ENCODE measurements around the gene MTMR3.
"Not testable (repeated sequence)": the region's sequence is repeated elsewhere in the genome, so short reads cannot be mapped to it uniquely, and the experiment has no call there.

Gene MTMR3

GRCh38 chr22:29883045-29883774, at the start of gene MTMR3:
Gene MTMR3 (plus strand): TSS chr22:29883174. CDS start chr22:29971060, 87,886 bp downstream.
- H3K27ac Mint-ChIP-seq = peak within 1 kb of the TSS; percentile 88
- H3K36me3 Mint-ChIP-seq = no peaks in the 10 kb centered on the region
- DNase-seq (ENCODE audit: low spot score in 2 of 2) (peak; percentile 96 to 98), ATAC-seq (peak; percentile 92)
- H3K9me3 Mint-ChIP-seq = no peaks in the 10 kb centered on the region
- peaks cover 8% of the 10 kb centered on the region for H3K4me1 Mint-ChIP-seq
- peak within 1 kb of the TSS; percentile 81 for H3K4me3 Mint-ChIP-seq

GRCh38 chr22:29833392-29833965, 49.5 kb upstream of the MTMR3 start:
- no peak for ATAC-seq
- Mint-ChIP-seq H3K9me3 (no peaks in the 10 kb centered on the region), H3K36me3 (peaks cover 64% of the 10 kb centered on the region), H3K27ac (peak overlapping the region; percentile 50), H3K4me1 (peaks cover 43% of the 10 kb centered on the region), H3K4me3 (no peak overlapping the region)
- DNase-seq (ENCODE audit: low spot score in 2 of 2) = no peak

- no peak for ATAC-seq
- Mint-ChIP-seq H3K36me3 (peaks cover 61% of the 10 kb centered on the region), H3K4me3 (no peak overlapping the region), H3K4me1 (peaks cover 49% of the 10 kb centered on the region), H3K9me3 (no peaks in the 10 kb centered on the region), H3K27ac (no peak overlapping the region)
- DNase-seq (ENCODE audit: low spot score in 2 of 2) = no peak
These were observed 48.9 kb upstream of the MTMR3 start for GRCh38 chr22:29834046-29834445.

- H3K27ac Mint-ChIP-seq = peak overlapping the region; percentile 8
- DNase-seq (ENCODE audit: low spot score in 2 of 2); H3K9me3 Mint-ChIP-seq; ATAC-seq: not testable (repeated sequence)
- peak overlapping the region; percentile 84 for H3K4me3 Mint-ChIP-seq
- H3K4me1 Mint-ChIP-seq = peaks cover 46% of the 10 kb centered on the region
- H3K36me3 Mint-ChIP-seq = peaks cover 40% of the 10 kb centered on the region
These were observed 46.1 kb upstream of the MTMR3 start for GRCh38 chr22:29836791-29837370.

GRCh38 chr22:29837741-29838598, 45.0 kb upstream of the MTMR3 start, which contains the start of gene ASCC2:
Gene ASCC2 (minus strand): TSS chr22:29838274. CDS start chr22:29832325, 5,949 bp downstream.
- peaks cover 45% of the 10 kb centered on the region for H3K4me1 Mint-ChIP-seq
- H3K4me3 Mint-ChIP-seq = peak within 1 kb of the TSS; percentile 84
- H3K27ac Mint-ChIP-seq = peak within 1 kb of the TSS; percentile 89
- H3K9me3 Mint-ChIP-seq = no peaks in the 10 kb centered on the region
- peak; percentile 96 for ATAC-seq
- peaks cover 29% of the 10 kb centered on the region for H3K36me3 Mint-ChIP-seq
- DNase-seq (ENCODE audit: low spot score in 2 of 2) = peak; percentile 95 to 99

GRCh38 chr22:29838599-29838956, 44.4 kb upstream of the MTMR3 start:
- ATAC-seq = peak; percentile 19
- Mint-ChIP-seq H3K9me3 (no peaks in the 10 kb centered on the region), H3K4me3 (peak overlapping the region; percentile 84), H3K4me1 (peaks cover 40% of the 10 kb centered on the region), H3K36me3 (peaks cover 23% of the 10 kb centered on the region), H3K27ac (peak overlapping the region; percentile 89)
- DNase-seq (ENCODE audit: low spot score in 2 of 2) = no peak

- ATAC-seq = no peak
- H3K36me3 Mint-ChIP-seq = peaks cover 18% of the 10 kb centered on the region
These were observed 43.9 kb upstream of the MTMR3 start for GRCh38 chr22:29839039-29839438.

GRCh38 chr22:29840498-29840897, 42.5 kb upstream of the MTMR3 start:
- no peak for DNase-seq (ENCODE audit: low spot score in 2 of 2)
- ATAC-seq = no peak

More at GRCh38 chr22:29839039-29839438, 43.9 kb upstream of the MTMR3 start:
- Mint-ChIP-seq H3K4me1 (peaks cover 38% of the 10 kb centered on the region), H3K9me3 (no peaks in the 10 kb centered on the region), H3K4me3 (peak overlapping the region; percentile 84), H3K27ac (no peak overlapping the region)
- DNase-seq (ENCODE audit: low spot score in 2 of 2) = no peak

GRCh38 chr22:29842172-29842571, 40.8 kb upstream of the MTMR3 start:
- H3K27ac Mint-ChIP-seq = no peak overlapping the region
- no peak for DNase-seq (ENCODE audit: low spot score in 2 of 2)
- ATAC-seq = no peak
- H3K36me3 Mint-ChIP-seq = peaks cover 5% of the 10 kb centered on the region
- H3K4me1 Mint-ChIP-seq = peaks cover 20% of the 10 kb centered on the region
- no peak overlapping the region for H3K4me3 Mint-ChIP-seq
- no peaks in the 10 kb centered on the region for H3K9me3 Mint-ChIP-seq

More at GRCh38 chr22:29840498-29840897, 42.5 kb upstream of the MTMR3 start:
- Mint-ChIP-seq H3K27ac (no peak overlapping the region), H3K36me3 (peaks cover 11% of the 10 kb centered on the region), H3K9me3 (no peaks in the 10 kb centered on the region), H3K4me3 (no peak overlapping the region), H3K4me1 (peaks cover 33% of the 10 kb centered on the region)

- Mint-ChIP-seq H3K27ac (no peak overlapping the region), H3K36me3 (peaks cover 5% of the 10 kb centered on the region), H3K9me3 (no peaks in the 10 kb centered on the region), H3K4me1 (peaks cover 14% of the 10 kb centered on the region), H3K4me3 (no peak overlapping the region)
- ATAC-seq = peak; percentile 36
- DNase-seq (ENCODE audit: low spot score in 2 of 2) = no peak
These were observed 40.2 kb upstream of the MTMR3 start for GRCh38 chr22:29842740-29843139.

GRCh38 chr22:29846290-29846689, 36.7 kb upstream of the MTMR3 start:
- Mint-ChIP-seq H3K9me3 (no peaks in the 10 kb centered on the region), H3K4me3 (no peak overlapping the region), H3K4me1 (no peaks in the 10 kb centered on the region), H3K36me3 (no peaks in the 10 kb centered on the region), H3K27ac (no peak overlapping the region)
- no peak for DNase-seq (ENCODE audit: low spot score in 2 of 2)
- no peak for ATAC-seq

- Mint-ChIP-seq H3K9me3 (no peaks in the 10 kb centered on the region), H3K4me3 (no peak overlapping the region), H3K4me1 (no peaks in the 10 kb centered on the region), H3K27ac (no peak overlapping the region), H3K36me3 (no peaks in the 10 kb centered on the region)
- no peak for DNase-seq (ENCODE audit: low spot score in 2 of 2)
- no peak for ATAC-seq
These were observed 34.9 kb upstream of the MTMR3 start for GRCh38 chr22:29848111-29848510.

GRCh38 chr22:29854432-29854831, 28.5 kb upstream of the MTMR3 start:
- no peaks in the 10 kb centered on the region for H3K9me3 Mint-ChIP-seq
- H3K27ac Mint-ChIP-seq = no peak overlapping the region
- ATAC-seq (no peak), DNase-seq (ENCODE audit: low spot score in 2 of 2) (no peak)
- H3K4me1 Mint-ChIP-seq = no peaks in the 10 kb centered on the region
- no peak overlapping the region for H3K4me3 Mint-ChIP-seq
- no peaks in the 10 kb centered on the region for H3K36me3 Mint-ChIP-seq

- no peak overlapping the region for H3K27ac Mint-ChIP-seq
- no peak for ATAC-seq
- no peaks in the 10 kb centered on the region for H3K4me1 Mint-ChIP-seq
- H3K36me3 Mint-ChIP-seq = no peaks in the 10 kb centered on the region
- no peaks in the 10 kb centered on the region for H3K9me3 Mint-ChIP-seq
- H3K4me3 Mint-ChIP-seq = no peak overlapping the region
- DNase-seq (ENCODE audit: low spot score in 2 of 2) = no peak
These were observed 27.3 kb upstream of the MTMR3 start for GRCh38 chr22:29855611-29856181.

- ATAC-seq (no peak), DNase-seq (ENCODE audit: low spot score in 2 of 2) (no peak)
- no peak overlapping the region for H3K4me3 Mint-ChIP-seq
- no peak overlapping the region for H3K27ac Mint-ChIP-seq
- H3K36me3 Mint-ChIP-seq = no peaks in the 10 kb centered on the region
- H3K4me1 Mint-ChIP-seq = no peaks in the 10 kb centered on the region
- H3K9me3 Mint-ChIP-seq = no peaks in the 10 kb centered on the region
These were observed 26.5 kb upstream of the MTMR3 start for GRCh38 chr22:29856496-29856895.

Data from stimulated activated effector memory CD8-positive, alpha-beta T cell treated with anti-CD3 and anti-CD28 coated beads, Interleukin-12 subunit alpha, Interleukin-12 subunit beta, amount 100 ng/mL, for 72 hours (primary cell).